ENCODE results near the gene SLC39A5.

DNA sequence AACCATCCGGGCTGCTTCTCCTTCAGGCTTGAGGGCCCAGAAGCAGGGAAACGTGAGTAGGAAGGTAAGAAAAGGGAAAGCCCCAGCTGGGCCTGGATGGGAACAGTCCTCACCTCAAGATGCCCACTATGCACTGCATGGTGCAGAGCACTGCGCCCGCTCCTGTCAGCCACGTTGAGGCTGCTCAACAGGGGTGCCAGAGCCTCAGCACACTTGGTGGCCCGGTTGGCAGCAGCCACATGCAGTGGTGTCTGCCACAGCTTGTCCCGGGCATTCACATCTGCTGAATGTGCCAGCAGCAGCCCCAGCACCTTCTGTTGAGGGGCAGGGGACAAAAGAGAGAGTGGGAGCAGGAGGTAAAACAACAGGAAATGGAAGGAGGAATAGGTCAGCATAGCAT lies 25.8 kb downstream of the SLC39A5 start:
- TF ChIP-seq, protein P1, sequence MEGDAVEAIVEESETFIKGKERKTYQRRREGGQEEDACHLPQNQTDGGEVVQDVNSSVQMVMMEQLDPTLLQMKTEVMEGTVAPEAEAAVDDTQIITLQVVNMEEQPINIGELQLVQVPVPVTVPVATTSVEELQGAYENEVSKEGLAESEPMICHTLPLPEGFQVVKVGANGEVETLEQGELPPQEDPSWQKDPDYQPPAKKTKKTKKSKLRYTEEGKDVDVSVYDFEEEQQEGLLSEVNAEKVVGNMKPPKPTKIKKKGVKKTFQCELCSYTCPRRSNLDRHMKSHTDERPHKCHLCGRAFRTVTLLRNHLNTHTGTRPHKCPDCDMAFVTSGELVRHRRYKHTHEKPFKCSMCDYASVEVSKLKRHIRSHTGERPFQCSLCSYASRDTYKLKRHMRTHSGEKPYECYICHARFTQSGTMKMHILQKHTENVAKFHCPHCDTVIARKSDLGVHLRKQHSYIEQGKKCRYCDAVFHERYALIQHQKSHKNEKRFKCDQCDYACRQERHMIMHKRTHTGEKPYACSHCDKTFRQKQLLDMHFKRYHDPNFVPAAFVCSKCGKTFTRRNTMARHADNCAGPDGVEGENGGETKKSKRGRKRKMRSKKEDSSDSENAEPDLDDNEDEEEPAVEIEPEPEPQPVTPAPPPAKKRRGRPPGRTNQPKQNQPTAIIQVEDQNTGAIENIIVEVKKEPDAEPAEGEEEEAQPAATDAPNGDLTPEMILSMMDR (IDR thresholded peaks at IDR 0.05) = no peak
- no peak for TF ChIP-seq POLR2AphosphoS5 (IDR thresholded peaks at IDR 0.05)
